HL-60 (cell line): ENCODE measurements around the gene CYRIA.

Source experiments
- GABPA ChIP-seq: IDR thresholded peaks from 2 replicates; pipeline ENCODE4 v1.6.1; 2012; ENCODE audit warnings: low read depth
- POLR2AphosphoS5 ChIP-seq: IDR thresholded peaks from 2 replicates; pipeline ENCODE4 v1.6.1; 2012; ENCODE audit warnings: low read depth
- SPI1 ChIP-seq: IDR thresholded peaks from 2 replicates; pipeline ENCODE4 v1.6.1; 2012; ENCODE audit warnings: low read depth, mild to moderate bottlenecking, borderline replicate concordance
- TF ChIP-seq, protein P1 (sequence below): IDR thresholded peaks from one replicate; pipeline ENCODE4 v1.5.1; 2011; ENCODE audit warnings: low read length, control low read depth, inconsistent platforms; ENCODE audit not compliant: insufficient read depth
- TF ChIP-seq, protein P2 (sequence below): IDR thresholded peaks from 2 replicates; pipeline ENCODE4 v1.6.1; 2012; ENCODE audit warnings: low read depth; ENCODE audit not compliant: insufficient replicate concordance

DNA sequence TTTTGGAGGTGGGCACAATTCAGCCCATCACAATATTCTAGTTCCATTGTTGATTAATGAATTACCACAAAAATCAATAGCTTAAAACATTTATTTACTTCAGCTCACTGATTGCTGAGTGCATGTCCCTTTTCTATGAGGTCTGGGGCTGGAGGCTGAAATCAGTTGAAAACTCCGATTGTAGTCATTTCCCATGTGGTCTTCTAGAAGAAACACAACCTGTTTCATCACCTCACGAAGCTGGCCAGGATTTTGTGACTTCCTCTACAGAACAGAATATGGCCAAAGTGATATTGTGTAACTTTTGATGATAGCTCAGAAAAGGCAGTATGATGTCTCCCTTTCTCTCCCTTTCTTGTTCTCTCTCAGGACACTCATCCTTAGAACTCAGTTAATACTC is 44.1 kb upstream of the CYRIA start:
- TF ChIP-seq, protein P1, sequence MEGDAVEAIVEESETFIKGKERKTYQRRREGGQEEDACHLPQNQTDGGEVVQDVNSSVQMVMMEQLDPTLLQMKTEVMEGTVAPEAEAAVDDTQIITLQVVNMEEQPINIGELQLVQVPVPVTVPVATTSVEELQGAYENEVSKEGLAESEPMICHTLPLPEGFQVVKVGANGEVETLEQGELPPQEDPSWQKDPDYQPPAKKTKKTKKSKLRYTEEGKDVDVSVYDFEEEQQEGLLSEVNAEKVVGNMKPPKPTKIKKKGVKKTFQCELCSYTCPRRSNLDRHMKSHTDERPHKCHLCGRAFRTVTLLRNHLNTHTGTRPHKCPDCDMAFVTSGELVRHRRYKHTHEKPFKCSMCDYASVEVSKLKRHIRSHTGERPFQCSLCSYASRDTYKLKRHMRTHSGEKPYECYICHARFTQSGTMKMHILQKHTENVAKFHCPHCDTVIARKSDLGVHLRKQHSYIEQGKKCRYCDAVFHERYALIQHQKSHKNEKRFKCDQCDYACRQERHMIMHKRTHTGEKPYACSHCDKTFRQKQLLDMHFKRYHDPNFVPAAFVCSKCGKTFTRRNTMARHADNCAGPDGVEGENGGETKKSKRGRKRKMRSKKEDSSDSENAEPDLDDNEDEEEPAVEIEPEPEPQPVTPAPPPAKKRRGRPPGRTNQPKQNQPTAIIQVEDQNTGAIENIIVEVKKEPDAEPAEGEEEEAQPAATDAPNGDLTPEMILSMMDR: no peak
- TF ChIP-seq SPI1: peak; percentile 75
- TF ChIP-seq POLR2AphosphoS5: peak; percentile 31; the same call in 1 of the 2 replicates
- TF ChIP-seq, protein P2, sequence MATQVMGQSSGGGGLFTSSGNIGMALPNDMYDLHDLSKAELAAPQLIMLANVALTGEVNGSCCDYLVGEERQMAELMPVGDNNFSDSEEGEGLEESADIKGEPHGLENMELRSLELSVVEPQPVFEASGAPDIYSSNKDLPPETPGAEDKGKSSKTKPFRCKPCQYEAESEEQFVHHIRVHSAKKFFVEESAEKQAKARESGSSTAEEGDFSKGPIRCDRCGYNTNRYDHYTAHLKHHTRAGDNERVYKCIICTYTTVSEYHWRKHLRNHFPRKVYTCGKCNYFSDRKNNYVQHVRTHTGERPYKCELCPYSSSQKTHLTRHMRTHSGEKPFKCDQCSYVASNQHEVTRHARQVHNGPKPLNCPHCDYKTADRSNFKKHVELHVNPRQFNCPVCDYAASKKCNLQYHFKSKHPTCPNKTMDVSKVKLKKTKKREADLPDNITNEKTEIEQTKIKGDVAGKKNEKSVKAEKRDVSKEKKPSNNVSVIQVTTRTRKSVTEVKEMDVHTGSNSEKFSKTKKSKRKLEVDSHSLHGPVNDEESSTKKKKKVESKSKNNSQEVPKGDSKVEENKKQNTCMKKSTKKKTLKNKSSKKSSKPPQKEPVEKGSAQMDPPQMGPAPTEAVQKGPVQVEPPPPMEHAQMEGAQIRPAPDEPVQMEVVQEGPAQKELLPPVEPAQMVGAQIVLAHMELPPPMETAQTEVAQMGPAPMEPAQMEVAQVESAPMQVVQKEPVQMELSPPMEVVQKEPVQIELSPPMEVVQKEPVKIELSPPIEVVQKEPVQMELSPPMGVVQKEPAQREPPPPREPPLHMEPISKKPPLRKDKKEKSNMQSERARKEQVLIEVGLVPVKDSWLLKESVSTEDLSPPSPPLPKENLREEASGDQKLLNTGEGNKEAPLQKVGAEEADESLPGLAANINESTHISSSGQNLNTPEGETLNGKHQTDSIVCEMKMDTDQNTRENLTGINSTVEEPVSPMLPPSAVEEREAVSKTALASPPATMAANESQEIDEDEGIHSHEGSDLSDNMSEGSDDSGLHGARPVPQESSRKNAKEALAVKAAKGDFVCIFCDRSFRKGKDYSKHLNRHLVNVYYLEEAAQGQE: no peak
- TF ChIP-seq GABPA: peak; percentile 38; the same call in 1 of the 2 replicates
